Effector memory CD4-positive, alpha-beta T cell (primary cell): ENCODE measurements around the gene PIF1.

Experiments
- DNase-seq, 3 donors: peaks; one replicate each; pipeline ENCODE4 v3.0.0-alpha.2; 2020
- H3K27ac ChIP-seq: 2 replicates; pipeline ENCODE4 v1.7.0; 2013; ENCODE audit warnings: mild to moderate bottlenecking, low read length, moderate library complexity; ENCODE audit not compliant: insufficient read depth, poor library complexity, severe bottlenecking
- H3K27me3 ChIP-seq: replicated peaks from 2 replicates; pipeline ENCODE4 v1.7.0; 2013; ENCODE audit warnings: mild to moderate bottlenecking, low read length; ENCODE audit not compliant: insufficient read depth, control insufficient read depth, poor library complexity, severe bottlenecking
- H3K36me3 ChIP-seq: 2 replicates; pipeline ENCODE4 v1.7.0; 2013; ENCODE audit warnings: mild to moderate bottlenecking, low read length, moderate library complexity; ENCODE audit not compliant: control insufficient read depth, insufficient read depth
- H3K4me1 ChIP-seq: 2 replicates; pipeline ENCODE4 v1.7.0; 2013; ENCODE audit warnings: low read length, mild to moderate bottlenecking; ENCODE audit not compliant: control insufficient read depth, insufficient read depth, poor library complexity, severe bottlenecking
- H3K4me3 ChIP-seq: 2 replicates; pipeline ENCODE4 v1.7.0; 2013; ENCODE audit warnings: low read length, low read depth, mild to moderate bottlenecking; ENCODE audit not compliant: insufficient read depth, poor library complexity, severe bottlenecking
- H3K9me3 ChIP-seq: 2 replicates; pipeline ENCODE4 v1.7.0; 2013; ENCODE audit warnings: mild to moderate bottlenecking, low read length, moderate library complexity; ENCODE audit not compliant: control insufficient read depth

Gene PIF1

GRCh38 chr15:64847876-64848716 is 22.6 kb upstream of the PIF1 start:
- H3K27ac ChIP-seq, result no peak overlapping the region
- DNase-seq, result no peak
- H3K9me3 ChIP-seq, result no peaks in the 10 kb centered on the region
- peaks cover 33% of the 10 kb centered on the region for H3K36me3 ChIP-seq
- peaks cover 32% of the 10 kb centered on the region for H3K4me1 ChIP-seq
- H3K4me3 ChIP-seq, result no peak overlapping the region
- H3K27me3 ChIP-seq, result no peaks in the 10 kb centered on the region

- H3K27ac ChIP-seq, result no peak overlapping the region
These were observed 22.0 kb upstream of the PIF1 start for GRCh38 chr15:64847448-64847847.

GRCh38 chr15:64847016-64847415 is 21.6 kb upstream of the PIF1 start:
- no peak overlapping the region for H3K4me3 ChIP-seq
- no peak overlapping the region for H3K27ac ChIP-seq
- H3K9me3 ChIP-seq, result no peaks in the 10 kb centered on the region
- peaks cover 29% of the 10 kb centered on the region for H3K36me3 ChIP-seq
- no peaks in the 10 kb centered on the region for H3K27me3 ChIP-seq
- peaks cover 39% of the 10 kb centered on the region for H3K4me1 ChIP-seq
- no peak for DNase-seq

More at GRCh38 chr15:64847448-64847847, 22.0 kb upstream of the PIF1 start:
- peaks cover 33% of the 10 kb centered on the region for H3K36me3 ChIP-seq
- no peaks in the 10 kb centered on the region for H3K27me3 ChIP-seq
- no peaks in the 10 kb centered on the region for H3K9me3 ChIP-seq
- no peak overlapping the region for H3K4me3 ChIP-seq
- DNase-seq, result no peak
- peaks cover 38% of the 10 kb centered on the region for H3K4me1 ChIP-seq

- DNase-seq, result no peak
- Histone ChIP-seq H3K4me3 (no peak overlapping the region), H3K9me3 (no peaks in the 10 kb centered on the region), H3K27ac (no peak overlapping the region), H3K27me3 (no peaks in the 10 kb centered on the region), H3K4me1 (peaks cover 41% of the 10 kb centered on the region), H3K36me3 (peaks cover 19% of the 10 kb centered on the region)
These were observed 20.6 kb upstream of the PIF1 start for GRCh38 chr15:64845831-64846595.

GRCh38 chr15:64845183-64845611 is 19.8 kb upstream of the PIF1 start:
- H3K4me3 ChIP-seq, result peak overlapping the region; percentile 20

GRCh38 chr15:64844576-64845145 is 19.2 kb upstream of the PIF1 start:
- Histone ChIP-seq H3K36me3 (peaks cover 10% of the 10 kb centered on the region), H3K27ac (peak overlapping the region; percentile 39), H3K4me1 (peaks cover 46% of the 10 kb centered on the region), H3K27me3 (no peaks in the 10 kb centered on the region), H3K4me3 (peak overlapping the region; percentile 38), H3K9me3 (no peaks in the 10 kb centered on the region)
- DNase-seq, result no peak

More at GRCh38 chr15:64845183-64845611, 19.8 kb upstream of the PIF1 start:
- Histone ChIP-seq H3K36me3 (peaks cover 13% of the 10 kb centered on the region), H3K27me3 (no peaks in the 10 kb centered on the region), H3K9me3 (no peaks in the 10 kb centered on the region), H3K27ac (peak overlapping the region; percentile 39), H3K4me1 (peaks cover 46% of the 10 kb centered on the region)
- no peak for DNase-seq

GRCh38 chr15:64843991-64844390 is 18.5 kb upstream of the PIF1 start:
- no peak overlapping the region for H3K27ac ChIP-seq
- no peaks in the 10 kb centered on the region for H3K27me3 ChIP-seq
- DNase-seq, result no peak
- peak overlapping the region; percentile 38 for H3K4me3 ChIP-seq
- peaks cover 46% of the 10 kb centered on the region for H3K4me1 ChIP-seq
- no peaks in the 10 kb centered on the region for H3K9me3 ChIP-seq
- peaks cover 10% of the 10 kb centered on the region for H3K36me3 ChIP-seq

- no peaks in the 10 kb centered on the region for H3K9me3 ChIP-seq
- H3K36me3 ChIP-seq, result peaks cover 2% of the 10 kb centered on the region
- H3K4me1 ChIP-seq, result peaks cover 48% of the 10 kb centered on the region
- DNase-seq, result no peak
- no peaks in the 10 kb centered on the region for H3K27me3 ChIP-seq
- H3K4me3 ChIP-seq, result peak overlapping the region; percentile 69
- H3K27ac ChIP-seq, result peak overlapping the region; percentile 74
These were observed 17.6 kb upstream of the PIF1 start for GRCh38 chr15:64842986-64843561.

- Histone ChIP-seq H3K36me3 (no peaks in the 10 kb centered on the region), H3K27ac (peak overlapping the region; percentile 74), H3K27me3 (no peaks in the 10 kb centered on the region), H3K4me3 (peak overlapping the region; percentile 69), H3K9me3 (no peaks in the 10 kb centered on the region), H3K4me1 (peaks cover 53% of the 10 kb centered on the region)
- DNase-seq, result no peak
These were observed 16.9 kb upstream of the PIF1 start for GRCh38 chr15:64842096-64842939.
